Panc1 (cell line): Measurements from ENCODE around the gene SH2D3C. TPM values are rescaled to one million over a fixed set of nuclear protein-coding genes. Genes with fewer than 3 reads are reported as not detected.

Experiments
- ATAC-seq: fragments of 200-7000 bp; cut with Tn5 transposase; 2 replicates; pipeline ENCODE4 v1.9.1; 2020; ENCODE audit warnings: mild to moderate bottlenecking, moderate library complexity
- BruUV-seq: library from RNA; stranded (reverse); fragments of 400-500 nt; replicated peaks from 2 replicates; lab custom pipeline; 2021; lab: Mats Ljungman, UMichigan
- CTCF ChIA-PET: fragments of 300-600 bp; sonication (Branson Sonifier 250); formaldehyde crosslinking; loops from one replicate; lab custom pipeline; 2022; ENCODE audit warnings: antibody characterized with exemption; lab: Charles Lee
- POLR2A ChIA-PET: fragments of 300-600 bp; sonication (Branson Sonifier 250); formaldehyde crosslinking; loops from one replicate; lab custom pipeline; 2022; ENCODE audit warnings: antibody characterized with exemption; lab: Charles Lee
- DNase-seq: peaks from one replicate; pipeline ENCODE4 v3.0.0-alpha.2; 2010; ENCODE audit warnings: low read depth, low spot score
- H3K27ac ChIP-seq: 2 replicates; pipeline ENCODE4 v1.5.1; 2011; ENCODE audit warnings: mild to moderate bottlenecking, low read length, inconsistent platforms
- H3K27me3 ChIP-seq: fragments of 200-500 bp; sonication (Bioruptor generic); 2 replicates; pipeline ENCODE4 v1.6.0; 2014; ENCODE audit warnings: low read length, inconsistent platforms; ENCODE audit not compliant: control insufficient read depth, insufficient read depth
- H3K36me3 ChIP-seq: fragments of 200-500 bp; sonication (Bioruptor generic); 2 replicates; pipeline ENCODE4 v1.5.1; 2014; ENCODE audit warnings: inconsistent platforms, mild to moderate bottlenecking, low read length, moderate library complexity; ENCODE audit not compliant: control insufficient read depth, insufficient read depth
- H3K4me1 ChIP-seq: 2 replicates; pipeline ENCODE4 v1.5.1; 2011; ENCODE audit warnings: inconsistent platforms, mild to moderate bottlenecking, low read length, moderate library complexity; ENCODE audit not compliant: control insufficient read depth, insufficient read depth
- H3K4me3 ChIP-seq, 2 experiments: 2 replicates each; pipeline ENCODE4 v1.5.1; 2011 to 2012; ENCODE audit warnings: low read depth in 2 of 2, low read length in 2 of 2, mild to moderate bottlenecking in 2 of 2, inconsistent platforms in 1 of 2, moderate library complexity in 1 of 2
- H3K9me3 ChIP-seq: fragments of 200-500 bp; sonication (Bioruptor generic); 2 replicates; pipeline ENCODE4 v1.5.1; 2014; ENCODE audit warnings: low read depth, mild to moderate bottlenecking, inconsistent platforms, low read length, moderate library complexity; ENCODE audit not compliant: control insufficient read depth, insufficient read depth
- POLR2AphosphoS5 ChIP-seq: IDR thresholded peaks from 2 replicates; pipeline ENCODE4 v1.6.1; 2012; ENCODE audit warnings: mild to moderate bottlenecking, low read depth, low read length, moderate library complexity
- REST ChIP-seq, 2 experiments: IDR thresholded peaks; 2 replicates each; pipeline ENCODE4 v1.6.1; 2011 to 2012; ENCODE audit warnings: low read depth in 2 of 2, control low read depth in 1 of 2, low read length in 1 of 2, mild to moderate bottlenecking in 1 of 2, moderate library complexity in 1 of 2; ENCODE audit not compliant: insufficient read depth in 1 of 2
- SIN3A ChIP-seq: IDR thresholded peaks from 2 replicates; pipeline ENCODE4 v1.6.1; 2012; ENCODE audit warnings: low read depth, mild to moderate bottlenecking, low read length, moderate library complexity, borderline replicate concordance; ENCODE audit not compliant: insufficient read depth
- TCF7L2 ChIP-seq: IDR thresholded peaks from 2 replicates; pipeline ENCODE4 v1.6.1; 2011; ENCODE audit warnings: mild to moderate bottlenecking, low read depth, low read length, inconsistent platforms
- in situ Hi-C: cut with HindIII; loops from 2 replicates; pipeline ENCODE4 v1.10.0; 2016; ENCODE audit warnings: low sequenced_read_pairs, low pct_unique_long_range_greater_than_20kb
- intact Hi-C: fragments of 100-400 bp; cut with micrococcal nuclease; formaldehyde crosslinking; loops from one replicate; pipeline ENCODE4 v1.10.0; 2022; ENCODE audit not compliant: unreplicated experiment
- total RNA-seq: library from RNA; stranded (reverse); gene quantifications from one replicate; pipeline ENCODE4 v1.2.1, GENCODE V29; 2021; ENCODE audit not compliant: unreplicated experiment
- TF ChIP-seq, protein P1 (sequence below): fragments of 450-650 bp; IDR thresholded peaks from 2 replicates; pipeline ENCODE4 v1.5.1; 2017; ENCODE audit warnings: mild to moderate bottlenecking

The SH2D3C gene
- total RNA-seq, 1 experiment from 2014 or later, result 0.49 TPM

DNA sequence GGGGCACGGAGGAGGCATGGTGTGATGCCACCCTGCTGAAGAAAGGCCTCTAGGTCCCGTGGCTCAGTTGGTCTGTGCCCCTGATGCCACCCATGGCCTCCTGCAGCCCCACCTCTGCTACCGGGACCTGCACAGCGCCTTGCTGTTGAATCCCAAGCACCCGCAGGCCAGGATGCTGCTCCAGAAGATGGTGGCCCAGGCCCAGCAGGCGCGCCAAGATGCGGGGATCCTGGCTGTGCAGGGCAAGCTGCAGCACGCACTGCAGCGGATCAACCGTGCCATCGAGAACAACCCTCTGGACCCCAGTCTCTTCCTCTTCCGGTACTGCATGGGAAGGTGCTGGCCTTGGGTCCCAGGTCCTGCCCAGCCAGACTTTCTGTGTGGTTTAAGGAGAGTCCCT is 55.5 kb downstream of the SH2D3C start:
- Histone ChIP-seq H3K4me3 (no peak overlapping the region), H3K36me3 (no peaks in the 10 kb centered on the region), H3K4me1 (peaks cover 3% of the 10 kb centered on the region; the same call in 1 of the 2 replicates), H3K27ac (no peak overlapping the region), H3K9me3 (no peaks in the 10 kb centered on the region), H3K27me3 (no peaks in the 10 kb centered on the region)
- ChIA-PET CTCF (no interaction called here), POLR2A (no interaction called here)
- in situ Hi-C loops (no loop called here), intact Hi-C loops (no loop called here)
- TF ChIP-seq REST (IDR thresholded peaks at IDR 0.05; ENCODE audit: insufficient read depth in 1 of 2, low read depth in 2 of 2, low read length in 1 of 2) (no peak), POLR2AphosphoS5 (no peak), TCF7L2 (no peak), SIN3A (no peak)
- TF ChIP-seq, protein P1, sequence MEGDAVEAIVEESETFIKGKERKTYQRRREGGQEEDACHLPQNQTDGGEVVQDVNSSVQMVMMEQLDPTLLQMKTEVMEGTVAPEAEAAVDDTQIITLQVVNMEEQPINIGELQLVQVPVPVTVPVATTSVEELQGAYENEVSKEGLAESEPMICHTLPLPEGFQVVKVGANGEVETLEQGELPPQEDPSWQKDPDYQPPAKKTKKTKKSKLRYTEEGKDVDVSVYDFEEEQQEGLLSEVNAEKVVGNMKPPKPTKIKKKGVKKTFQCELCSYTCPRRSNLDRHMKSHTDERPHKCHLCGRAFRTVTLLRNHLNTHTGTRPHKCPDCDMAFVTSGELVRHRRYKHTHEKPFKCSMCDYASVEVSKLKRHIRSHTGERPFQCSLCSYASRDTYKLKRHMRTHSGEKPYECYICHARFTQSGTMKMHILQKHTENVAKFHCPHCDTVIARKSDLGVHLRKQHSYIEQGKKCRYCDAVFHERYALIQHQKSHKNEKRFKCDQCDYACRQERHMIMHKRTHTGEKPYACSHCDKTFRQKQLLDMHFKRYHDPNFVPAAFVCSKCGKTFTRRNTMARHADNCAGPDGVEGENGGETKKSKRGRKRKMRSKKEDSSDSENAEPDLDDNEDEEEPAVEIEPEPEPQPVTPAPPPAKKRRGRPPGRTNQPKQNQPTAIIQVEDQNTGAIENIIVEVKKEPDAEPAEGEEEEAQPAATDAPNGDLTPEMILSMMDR, result no peak
- BruUV-seq, result no TSS peak
- DNase-seq (no peak), ATAC-seq (no peak)

GRCh38 chr9:127722055-127722745 is 56.3 kb downstream of the SH2D3C start:
- Histone ChIP-seq H3K9me3 (no peaks in the 10 kb centered on the region), H3K4me3 (no peak overlapping the region), H3K4me1 (peaks cover 3% of the 10 kb centered on the region; the same call in 1 of the 2 replicates), H3K36me3 (no peaks in the 10 kb centered on the region), H3K27me3 (no peaks in the 10 kb centered on the region), H3K27ac (no peak overlapping the region)
- ChIA-PET CTCF (no interaction called here), POLR2A (no interaction called here)
- no TSS peak for BruUV-seq
- TF ChIP-seq SIN3A, result no peak
- TF ChIP-seq REST (IDR thresholded peaks at IDR 0.05; ENCODE audit: insufficient read depth in 1 of 2, low read depth in 2 of 2, low read length in 1 of 2), result no peak
- TF ChIP-seq, protein P1, result no peak
- no peak for TF ChIP-seq POLR2AphosphoS5
- no peak for TF ChIP-seq TCF7L2
- intact Hi-C loops, result no loop called here
- in situ Hi-C loops, result no loop called here
- ATAC-seq (no peak; the same call in 1 of the 2 replicates), DNase-seq (no peak)
